Adrenal gland (tissue), 12 donors: ENCODE data around the gene CCDC167. TPM values are rescaled to one million over a fixed set of nuclear protein-coding genes. Genes with fewer than 3 reads are reported as not detected.

Experiments used
- DNase-seq, 7 donors: peaks; one replicate each; pipeline ENCODE4 v3.0.0-alpha.2; 2019 to 2020
- H3K27ac ChIP-seq, 5 donors: fragments of 200-600 bp; sonication (generic) in 4 of 5; 1 replicate in 3 of 5; 2 replicates in 2 of 5; pipeline versions ENCODE4 v1.5.1 to v1.8.0; 2016 to 2020; ENCODE audit warnings: mild to moderate bottlenecking in 1 of 5
- H3K27me3 ChIP-seq: fragments of 200-600 bp; 2 replicates; pipeline ENCODE4 v1.8.0; 2021
- H3K36me3 ChIP-seq, 2 donors: fragments of 200-600 bp; replicated peaks in 1 of 2; 1 replicate in 1 of 2; 2 replicates in 1 of 2; pipeline versions ENCODE4 v1.5.1 to v1.8.0; 2018 to 2022
- H3K4me1 ChIP-seq, 2 donors: fragments of 200-600 bp; replicated peaks in 1 of 2; 1 replicate in 1 of 2; 2 replicates in 1 of 2; pipeline versions ENCODE4 v1.5.1 to v1.8.0; 2018 to 2021
- H3K4me3 ChIP-seq, 4 donors: fragments of 200-600 bp; sonication (generic) in 3 of 4; one replicate each; pipeline ENCODE4 v1.5.1; 2016 to 2018
- H3K9me3 ChIP-seq, 3 donors: fragments of 200-600 bp; sonication (generic) in 1 of 3; replicated peaks in 1 of 3; 1 replicate in 2 of 3; 2 replicates in 1 of 3; pipeline versions ENCODE4 v1.5.1 to v1.8.0; 2016 to 2021
- POLR2A ChIP-seq, 2 donors: fragments of 450-650 bp; IDR thresholded peaks; one replicate each; pipeline ENCODE4 v1.6.1; 2017; ENCODE audit warnings: antibody characterized with exemption in 2 of 2, mild to moderate bottlenecking in 2 of 2, moderate library complexity in 1 of 2
- WGBS, 4 donors: extraction: QIAGEN DNeasy Blood & Tissue Kit in 2 of 4; methylation state at CpG; one replicate each; pipeline versions ENCODE4 v1.1.5 to v1.1.7; 2013 to 2017; 5-methylcytosine and 5-hydroxymethylcytosine counted together
- intact Hi-C, 2 donors: fragments of 100-400 bp; cut with DNase I; formaldehyde crosslinking; loops; one replicate each; pipeline versions ENCODE4 v1.14.1 to v1.15.0; 2022 to 2023
- polyA plus RNA-seq, 3 donors: library from polyadenylated mRNA; stranded (reverse); fragments of 200-250 nt in 2 of 3; fragments of 350-450 nt in 1 of 3; fragmentation: Illumina TruSeq in 1 of 3; extraction: RNeasy Lipid Tissue Mini Kit (QIAGEN cat#74804) in 1 of 3; gene quantifications; one replicate each; pipeline ENCODE4 v1.2.3, GENCODE V29; 2013 to 2014
- total RNA-seq, 9 donors: library from RNA; depleted of rRNA in 4 of 9; stranded (reverse); fragments of >200 nt in 4 of 9; fragments of 120-200 nt in 1 of 9; fragmentation: NEBNext Ultra II Directional in 1 of 9; extraction: Animal tissue kit (Norgen Biotek cat#: 25700) in 1 of 9; gene quantifications; one replicate each; pipeline versions ENCODE4 v1.1.0 to v1.2.4, GENCODE V29; 2013 to 2023
- TF ChIP-seq, protein P1 (sequence below), 6 experiments: fragments of 450-650 bp in 4 of 6; fragments of 200-600 bp in 2 of 6; sonication (generic) in 1 of 6; IDR thresholded peaks; 1 replicate in 5 of 6; 2 replicates in 1 of 6; pipeline versions ENCODE4 v1.5.1 to v1.8.0; 2016 to 2021; ENCODE audit warnings: antibody characterized with exemption in 6 of 6, mild to moderate bottlenecking in 2 of 6, moderate library complexity in 1 of 6
- donor health status: healthy with polysubstance abuse.
- donor health status: Bipolar disorder and iron deficiency.
- donor health status: DM: yes; HTN: yes; CAD: no.
- donor health status: DM: no; HTN: no; CAD: no.
- donor health status: DM: no; HTN: no; CAD: no.
- donor health status: DM: yes; HTN: yes; CAD: no.

CCDC167 gene
- total and polyA plus RNA-seq, 12 donors: 14.4 to 69.2 (median 20.9) TPM

- TF ChIP-seq, protein P1, sequence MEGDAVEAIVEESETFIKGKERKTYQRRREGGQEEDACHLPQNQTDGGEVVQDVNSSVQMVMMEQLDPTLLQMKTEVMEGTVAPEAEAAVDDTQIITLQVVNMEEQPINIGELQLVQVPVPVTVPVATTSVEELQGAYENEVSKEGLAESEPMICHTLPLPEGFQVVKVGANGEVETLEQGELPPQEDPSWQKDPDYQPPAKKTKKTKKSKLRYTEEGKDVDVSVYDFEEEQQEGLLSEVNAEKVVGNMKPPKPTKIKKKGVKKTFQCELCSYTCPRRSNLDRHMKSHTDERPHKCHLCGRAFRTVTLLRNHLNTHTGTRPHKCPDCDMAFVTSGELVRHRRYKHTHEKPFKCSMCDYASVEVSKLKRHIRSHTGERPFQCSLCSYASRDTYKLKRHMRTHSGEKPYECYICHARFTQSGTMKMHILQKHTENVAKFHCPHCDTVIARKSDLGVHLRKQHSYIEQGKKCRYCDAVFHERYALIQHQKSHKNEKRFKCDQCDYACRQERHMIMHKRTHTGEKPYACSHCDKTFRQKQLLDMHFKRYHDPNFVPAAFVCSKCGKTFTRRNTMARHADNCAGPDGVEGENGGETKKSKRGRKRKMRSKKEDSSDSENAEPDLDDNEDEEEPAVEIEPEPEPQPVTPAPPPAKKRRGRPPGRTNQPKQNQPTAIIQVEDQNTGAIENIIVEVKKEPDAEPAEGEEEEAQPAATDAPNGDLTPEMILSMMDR (IDR thresholded peaks at IDR 0.05): no peak
- TF ChIP-seq POLR2A (IDR thresholded peaks at IDR 0.05): no peak
- DNase-seq: peak in 1 of 7 donors; percentile 51
- intact Hi-C loops: no loop called here
- Histone ChIP-seq H3K4me3 (no peak overlapping the region), H3K27me3 (no peaks in the 10 kb centered on the region), H3K4me1 (no peaks in the 10 kb centered on the region), H3K27ac (no peak overlapping the region), H3K9me3 (no peaks in the 10 kb centered on the region), H3K36me3 (peaks cover 0 to 51% of the 10 kb centered on the region in 2 donors)
- 0 to 91% (median 88%) methylated on average over 1 to 6 of the region's 6 CpGs for WGBS, 4 donors
These were observed 20.3 kb downstream of the CCDC167 start for GRCh38 chr6:37479266-37479854.

DNA sequence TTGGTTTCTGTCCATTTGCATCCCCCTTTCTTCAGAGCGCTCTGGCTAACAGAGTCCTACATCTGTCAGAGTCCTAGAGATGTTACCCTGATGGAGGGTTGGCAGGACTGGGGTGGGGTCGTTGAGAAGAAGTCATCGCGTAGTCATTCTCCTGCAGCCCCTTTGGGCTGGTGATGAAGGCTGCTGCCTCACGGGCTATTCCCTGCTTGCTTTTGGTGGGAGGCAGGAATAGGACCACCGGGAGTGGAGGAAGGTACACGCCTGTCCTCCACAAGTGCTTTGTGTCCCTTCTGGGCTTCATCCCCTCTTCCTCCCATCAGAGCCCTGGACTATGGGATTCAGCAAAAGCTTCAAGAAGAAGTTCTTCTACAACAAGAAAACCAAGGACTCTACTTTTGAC lies 20.9 kb downstream of the CCDC167 start:
- WGBS, 4 donors: 95 to 99% (median 96%) methylated on average over 7 of the region's 7 CpGs
- H3K9me3 ChIP-seq: no peaks in the 10 kb centered on the region
- DNase-seq: no peak
- H3K27ac ChIP-seq: no peak overlapping the region
- TF ChIP-seq, protein P1 (IDR thresholded peaks at IDR 0.05): no peak
- TF ChIP-seq POLR2A (IDR thresholded peaks at IDR 0.05): no peak
- intact Hi-C loops: no loop called here
- H3K36me3 ChIP-seq: peaks cover 0 to 57% of the 10 kb centered on the region in 2 donors
- H3K4me1 ChIP-seq: no peaks in the 10 kb centered on the region
- no peak overlapping the region for H3K4me3 ChIP-seq
- H3K27me3 ChIP-seq: no peaks in the 10 kb centered on the region

DNA sequence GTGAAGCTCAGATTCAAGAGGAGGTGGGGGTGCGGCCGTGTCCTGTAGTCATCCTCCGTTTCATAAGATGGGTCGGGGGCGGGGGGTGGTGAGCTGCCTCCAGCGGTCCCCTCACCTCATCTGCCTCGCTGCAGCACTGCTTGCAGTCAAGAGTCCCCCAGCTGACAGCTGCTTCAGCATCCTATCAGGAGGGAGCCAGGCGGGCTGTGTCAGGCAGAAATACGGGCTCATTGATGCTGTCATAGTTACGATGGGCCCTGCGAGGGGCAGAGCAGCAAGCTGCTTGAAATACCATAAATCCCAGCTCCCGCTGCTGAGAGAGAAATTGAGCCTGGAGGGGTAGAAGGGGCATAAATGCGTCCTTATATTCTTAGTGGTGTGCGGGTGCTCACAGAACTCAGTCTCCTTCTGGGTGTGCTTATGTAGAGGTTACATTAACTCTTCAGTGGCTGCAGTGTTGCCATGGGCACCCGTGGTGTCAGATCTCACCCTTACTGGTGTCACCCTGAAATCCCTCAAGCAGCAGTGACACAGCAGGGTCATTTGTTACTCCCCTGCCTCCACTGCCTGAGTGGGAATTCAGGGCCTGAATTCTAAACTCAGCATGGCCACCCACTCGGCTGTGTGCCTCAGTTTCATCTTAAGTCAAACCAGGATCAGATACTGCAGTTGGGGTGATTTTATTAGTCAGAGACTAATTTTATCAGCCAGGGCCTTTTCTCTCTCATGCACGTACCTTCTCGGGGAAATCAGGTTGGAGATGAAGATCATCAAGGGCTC lies 21.8 kb downstream of the CCDC167 start:
- Histone ChIP-seq H3K4me3 (no peak overlapping the region), H3K9me3 (no peaks in the 10 kb centered on the region), H3K36me3 (peaks cover 0 to 62% of the 10 kb centered on the region in 2 donors), H3K4me1 (no peaks in the 10 kb centered on the region), H3K27ac (no peak overlapping the region), H3K27me3 (no peaks in the 10 kb centered on the region)
- TF ChIP-seq POLR2A (IDR thresholded peaks at IDR 0.05): no peak
- TF ChIP-seq, protein P1 (IDR thresholded peaks at IDR 0.05): no peak
- DNase-seq: peak in 1 of 7 donors; percentile 66
- WGBS, 4 donors: 84 to 86% (median 85%) methylated on average over 10 to 18 of the region's 18 CpGs
- intact Hi-C loops: no loop called here

DNA sequence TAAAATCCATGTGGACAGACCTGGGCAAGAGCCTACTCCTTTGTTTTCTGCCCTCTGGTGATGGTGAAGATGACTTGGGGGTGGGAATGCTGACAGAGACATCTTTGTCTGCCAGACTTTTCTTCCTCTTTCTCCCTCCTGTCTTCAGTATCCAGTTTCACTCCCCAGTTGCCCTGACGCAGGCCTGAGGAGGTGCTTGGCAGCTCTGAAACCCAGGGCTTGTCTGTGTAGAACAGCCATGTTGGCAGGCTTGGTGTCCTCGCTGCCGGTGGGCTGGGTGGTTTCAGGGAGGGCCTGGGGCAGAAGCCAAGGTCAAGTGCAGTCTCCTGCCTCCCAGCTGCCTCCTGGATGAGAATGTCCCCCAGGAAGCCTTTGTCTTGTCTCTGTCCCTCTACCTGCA lies 22.5 kb downstream of the CCDC167 start:
- TF ChIP-seq, protein P1 (IDR thresholded peaks at IDR 0.05): no peak
- no peak for TF ChIP-seq POLR2A (IDR thresholded peaks at IDR 0.05)
- H3K4me1 ChIP-seq: no peaks in the 10 kb centered on the region
- no peaks in the 10 kb centered on the region for H3K9me3 ChIP-seq
- H3K27ac ChIP-seq: peak overlapping the region in 1 of 5 donors; percentile 3
- intact Hi-C loops: no loop called here
- 46 to 71% (median 69%) methylated on average over 2 to 3 of the region's 3 CpGs for WGBS, 4 donors
- no peak overlapping the region for H3K4me3 ChIP-seq
- H3K27me3 ChIP-seq: no peaks in the 10 kb centered on the region
- peaks cover 0 to 68% of the 10 kb centered on the region in 2 donors for H3K36me3 ChIP-seq
- DNase-seq: no peak
